ENCODE data around the gene OPCML. TPM values are rescaled to one million over a fixed set of nuclear protein-coding genes. Genes with fewer than 3 reads are reported as not detected.

The OPCML gene
- polyA plus RNA-seq, 1 donor (not counting 4 experiments of a cell fraction or from before 2014, with no cell fraction given), result 0.04 TPM

DNA sequence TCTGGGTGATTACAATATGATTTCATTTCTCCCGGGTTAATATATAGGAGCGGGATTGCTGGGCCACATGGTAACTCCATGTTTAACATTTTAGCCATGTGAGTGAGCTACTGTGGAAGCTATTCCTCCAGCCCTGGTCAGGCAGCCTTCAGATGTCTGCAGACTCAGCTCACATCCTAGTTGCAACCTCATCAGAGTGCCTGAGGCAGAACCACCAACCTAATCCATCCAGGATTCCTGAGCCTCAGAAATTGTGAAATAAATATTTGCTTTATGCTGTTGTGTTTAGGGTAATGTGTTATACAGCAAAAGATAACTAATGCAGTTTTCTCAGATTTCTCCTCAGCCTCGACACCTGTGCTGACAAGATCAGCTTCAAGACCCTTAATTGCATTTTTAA, 676.8 kb downstream of the OPCML start:
- no peaks in the 10 kb centered on the region for H3K79me2 ChIP-seq (ENCODE audit: control insufficient read depth, insufficient read depth, low read length)
- no peak overlapping the region for H2AFZ ChIP-seq (ENCODE audit: control insufficient read depth, low read length)
- TF ChIP-seq EZH2 (IDR thresholded peaks at IDR 0.05; ENCODE audit: low read length), result no peak
- TF ChIP-seq CTCF (optimal IDR thresholded peaks at IDR 0.05 in 1 of 3, IDR thresholded peaks at IDR 0.05 in 1 of 3, conservative IDR thresholded peaks at IDR 0.05 in 1 of 3; ENCODE audit: extremely low read depth in 1 of 3, insufficient read depth in 2 of 3, low read length in 3 of 3), result no peak
- H3K4me3 ChIP-seq (ENCODE audit: control insufficient read depth in 2 of 3, extremely low read depth in 1 of 3, insufficient read depth in 2 of 3, low read depth in 1 of 3, low read length in 3 of 3), result no peak overlapping the region
- no peaks in the 10 kb centered on the region for H3K36me3 ChIP-seq (ENCODE audit: control insufficient read depth in 2 of 2, extremely low read depth in 1 of 2, insufficient read depth in 2 of 2, low read length in 2 of 2)
- FAIRE-seq (no peak), DNase-seq (ENCODE audit: low read depth, low spot score) (no peak)
- no peak overlapping the region for H3K4me2 ChIP-seq (ENCODE audit: control insufficient read depth, extremely low read depth, insufficient read depth, low read depth, low read length)
- no peaks in the 10 kb centered on the region for H4K20me1 ChIP-seq (ENCODE audit: control insufficient read depth, extremely low read depth, insufficient read depth, low read length)
- no peak overlapping the region for H3K27ac ChIP-seq (ENCODE audit: control insufficient read depth, insufficient read depth, low read length)
- H3K9me3 ChIP-seq (ENCODE audit: control insufficient read depth, low read depth, low read length), result no peaks in the 10 kb centered on the region
- dilution Hi-C loops (cut with MboI; ENCODE audit: extremely low pct_ligation_motif_present, low sequenced_read_pairs), result no loop called here
- no peaks in the 10 kb centered on the region for H3K4me1 ChIP-seq (ENCODE audit: control insufficient read depth, extremely low read depth, insufficient read depth, low read length)
- no peaks in the 10 kb centered on the region for H3K27me3 ChIP-seq (ENCODE audit: control insufficient read depth, extremely low read depth, insufficient read depth, low read length)
- H3K9me1 ChIP-seq (ENCODE audit: control insufficient read depth, extremely low read depth, insufficient read depth, low read length), result no peaks in the 10 kb centered on the region
- no peak overlapping the region for H3K9ac ChIP-seq (ENCODE audit: control insufficient read depth, extremely low read depth, insufficient read depth, low read length)

- H3K9me1 ChIP-seq (ENCODE audit: control insufficient read depth, extremely low read depth, insufficient read depth, low read length), result no peaks in the 10 kb centered on the region
- H3K9ac ChIP-seq (ENCODE audit: control insufficient read depth, extremely low read depth, insufficient read depth, low read length), result no peak overlapping the region
- no peak overlapping the region for H3K4me2 ChIP-seq (ENCODE audit: control insufficient read depth, extremely low read depth, insufficient read depth, low read depth, low read length)
- no peaks in the 10 kb centered on the region for H3K27me3 ChIP-seq (ENCODE audit: control insufficient read depth, extremely low read depth, insufficient read depth, low read length)
- H3K4me1 ChIP-seq (ENCODE audit: control insufficient read depth, extremely low read depth, insufficient read depth, low read length), result no peaks in the 10 kb centered on the region
- H2AFZ ChIP-seq (ENCODE audit: control insufficient read depth, low read length), result no peak overlapping the region
- no peak overlapping the region for H3K27ac ChIP-seq (ENCODE audit: control insufficient read depth, insufficient read depth, low read length)
- dilution Hi-C loops (cut with MboI; ENCODE audit: extremely low pct_ligation_motif_present, low sequenced_read_pairs), result no loop called here
- no peak for DNase-seq (ENCODE audit: low read depth, low spot score)
- FAIRE-seq, result no peak
- H3K4me3 ChIP-seq (ENCODE audit: control insufficient read depth in 2 of 3, extremely low read depth in 1 of 3, insufficient read depth in 2 of 3, low read depth in 1 of 3, low read length in 3 of 3), result no peak overlapping the region
- no peaks in the 10 kb centered on the region for H3K79me2 ChIP-seq (ENCODE audit: control insufficient read depth, insufficient read depth, low read length)
- no peaks in the 10 kb centered on the region for H3K36me3 ChIP-seq (ENCODE audit: control insufficient read depth in 2 of 2, extremely low read depth in 1 of 2, insufficient read depth in 2 of 2, low read length in 2 of 2)
- TF ChIP-seq CTCF (optimal IDR thresholded peaks at IDR 0.05 in 1 of 3, IDR thresholded peaks at IDR 0.05 in 1 of 3, conservative IDR thresholded peaks at IDR 0.05 in 1 of 3; ENCODE audit: extremely low read depth in 1 of 3, insufficient read depth in 2 of 3, low read length in 3 of 3) (no peak), EZH2 (IDR thresholded peaks at IDR 0.05; ENCODE audit: low read length) (no peak)
- no peaks in the 10 kb centered on the region for H3K9me3 ChIP-seq (ENCODE audit: control insufficient read depth, low read depth, low read length)
- no peaks in the 10 kb centered on the region for H4K20me1 ChIP-seq (ENCODE audit: control insufficient read depth, extremely low read depth, insufficient read depth, low read length)
Observed at GRCh38 chr11:132853886-132854285, 678.4 kb downstream of the OPCML start.

Data from keratinocyte (primary cell).